GM19397 (cell line): ENCODE measurements around the gene ZBTB45.
"Not testable (repeated sequence)": the region's sequence is repeated elsewhere in the genome, so short reads cannot be mapped to it uniquely, and the experiment has no call there.

Source experiments
- ATAC-seq: cut with Tn5 transposase; IDR thresholded peaks from one replicate; pipeline ENCODE4 v1.9.1; 2021; ENCODE audit warnings: mild to moderate bottlenecking, moderate library complexity; ENCODE audit not compliant: unreplicated experiment

ZBTB45 gene

DNA sequence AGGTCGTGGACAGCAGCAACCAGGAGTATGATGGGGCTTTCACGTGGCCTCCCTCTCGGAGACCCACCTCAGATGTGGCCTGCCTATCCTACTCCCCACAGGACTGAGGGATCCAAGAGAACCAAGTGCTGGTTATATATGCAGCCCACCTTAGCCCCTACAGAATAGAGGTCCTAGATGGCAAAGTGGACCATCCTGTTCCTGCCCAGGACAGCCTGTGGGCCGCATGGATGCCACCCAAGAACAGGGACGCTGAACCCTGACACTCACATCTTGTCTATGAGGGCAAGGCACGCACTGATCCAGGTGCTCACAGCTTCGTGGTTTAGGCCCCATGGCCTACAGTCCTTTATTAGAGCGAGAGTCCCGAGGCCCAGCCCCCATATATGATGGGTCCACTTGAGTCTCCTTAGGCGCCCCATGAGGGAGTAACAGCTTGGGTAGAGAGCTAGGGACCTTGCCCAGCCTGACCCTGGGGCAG, 6.4 kb downstream of the ZBTB45 start:
- peak; percentile 2 for ATAC-seq

DNA sequence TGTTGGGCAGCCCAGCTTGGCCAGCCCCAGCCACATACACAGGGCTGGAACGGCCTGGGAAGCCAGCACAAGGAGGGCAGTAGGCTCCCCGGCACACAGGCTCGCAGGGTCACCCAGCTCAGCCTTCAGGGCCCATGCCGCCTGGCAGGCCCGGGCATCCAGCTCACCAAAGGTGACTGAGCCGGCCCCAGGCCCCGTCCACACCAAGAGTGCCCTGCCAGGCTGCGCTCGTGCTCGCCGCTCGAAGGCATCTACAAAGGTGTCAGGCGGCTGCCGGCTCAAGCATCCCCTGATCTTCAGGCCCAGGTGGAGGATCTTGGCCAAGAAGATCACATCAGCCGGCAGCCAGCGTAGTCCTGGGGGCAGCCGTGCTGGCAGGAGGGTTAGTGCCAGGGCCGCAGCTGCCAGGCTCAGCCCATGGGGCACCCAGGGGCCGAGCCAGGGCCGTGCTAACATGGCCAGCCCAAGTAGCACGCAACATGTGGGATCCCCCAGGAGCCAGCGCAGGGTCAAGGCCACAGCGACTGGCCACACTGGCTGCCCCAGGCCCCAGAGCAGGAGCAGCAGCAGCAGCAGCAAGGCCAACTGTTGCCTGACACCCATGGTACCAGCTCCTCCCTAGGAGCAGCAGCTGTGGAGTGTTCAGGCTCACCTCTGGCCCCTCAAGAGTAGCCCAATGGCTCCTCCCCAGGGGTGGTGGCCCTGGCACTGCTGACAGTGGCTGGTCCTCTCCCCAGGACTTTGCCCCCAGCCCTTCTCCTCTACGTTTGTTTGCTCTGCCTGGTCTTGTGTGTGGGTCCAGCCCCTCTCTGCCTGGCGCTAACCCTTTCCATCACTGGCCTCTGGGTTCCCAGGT, 8.0 kb downstream of the ZBTB45 start, which contains the start of gene SLC27A5:
Gene SLC27A5 (minus strand): TSS at position 640 of the 856 bp plus-strand sequence. CDS start 37 bp downstream, at position 603.
- ATAC-seq = no peak

DNA sequence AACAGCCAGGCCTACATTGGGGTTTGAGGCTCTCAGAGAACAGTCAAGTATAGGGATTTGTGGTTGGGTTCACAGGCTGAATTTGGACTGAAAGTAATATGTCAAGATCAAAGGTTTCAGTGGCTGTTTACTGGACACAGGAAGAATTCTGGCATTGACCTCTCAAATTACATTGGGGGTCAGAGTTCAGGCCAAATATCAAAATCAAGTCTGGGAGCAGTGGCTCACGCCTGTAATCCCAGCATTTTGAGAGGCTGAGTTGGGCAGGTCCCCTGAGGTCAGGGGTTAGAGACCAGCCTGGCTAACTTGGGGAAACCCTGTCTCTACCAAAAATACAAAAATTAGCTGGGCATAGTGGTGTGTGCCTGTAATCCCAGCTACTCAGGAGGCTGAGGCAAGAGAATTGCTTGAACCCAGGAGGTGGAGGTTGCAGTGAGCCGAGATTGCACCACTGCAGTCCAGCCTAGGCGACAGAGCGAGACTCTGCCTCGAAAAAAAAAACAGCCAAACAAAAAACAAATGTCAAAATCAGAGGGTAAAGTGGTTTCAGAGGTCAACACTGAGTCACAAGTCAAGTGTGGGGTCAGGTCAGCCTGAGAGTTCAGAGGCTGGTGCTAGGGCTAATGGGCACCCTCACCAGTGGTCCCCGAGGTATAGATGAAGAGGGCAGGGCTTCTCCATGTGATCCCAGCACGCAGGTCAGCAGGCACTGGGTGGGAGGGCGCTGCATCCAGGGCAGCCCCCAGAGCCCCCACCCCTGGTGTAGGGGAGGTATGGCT, 9.3 kb downstream of the ZBTB45 start:
- no peak for ATAC-seq

DNA sequence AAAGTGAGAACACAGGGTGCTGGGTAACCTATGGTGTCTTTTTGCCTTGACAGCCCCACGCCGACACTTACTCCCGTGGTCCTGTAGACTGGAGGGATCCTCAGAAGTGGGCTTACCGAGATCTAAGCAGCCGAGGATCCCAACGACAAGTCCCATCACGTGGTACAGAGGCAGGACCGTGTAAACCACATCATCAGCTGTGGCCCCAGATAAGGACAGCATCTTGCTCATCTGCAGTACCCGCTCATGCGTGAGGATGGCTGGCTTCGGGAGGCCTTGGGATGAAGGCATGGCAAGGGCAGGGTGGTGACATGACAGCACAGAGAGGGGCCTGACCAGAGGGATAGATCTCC, 9.9 kb downstream of the ZBTB45 start:
- ATAC-seq = no peak

DNA sequence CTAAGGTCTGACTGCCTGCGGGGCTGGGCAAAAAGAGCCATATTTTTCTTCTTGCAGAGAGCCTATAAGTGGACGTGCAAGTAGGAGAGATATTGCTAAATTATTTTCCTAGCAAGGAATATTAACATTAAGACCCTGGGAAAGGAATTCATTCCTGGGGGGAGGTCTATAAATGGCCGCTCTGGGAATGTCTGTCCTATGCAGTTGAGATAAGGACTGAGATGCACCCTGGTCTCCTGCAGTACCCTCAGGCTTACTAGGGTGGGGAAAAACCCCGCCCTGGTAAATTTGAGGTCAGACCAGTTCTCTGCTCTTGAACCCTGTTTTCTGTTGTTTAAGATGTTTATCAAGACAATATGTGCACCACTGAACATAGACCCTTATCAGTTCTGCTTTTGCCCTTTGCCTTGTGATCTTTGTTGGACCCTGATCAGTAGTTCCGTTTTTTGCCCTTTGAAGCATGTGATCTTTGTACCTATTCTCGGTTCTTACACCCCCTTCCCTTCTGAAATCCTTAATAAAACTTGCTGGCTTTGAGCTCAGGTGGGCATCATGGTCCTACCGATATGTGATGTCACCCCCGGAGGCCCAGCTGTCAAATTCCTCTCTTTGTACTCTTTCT, 11.9 kb downstream of the ZBTB45 start:
- not testable (repeated sequence) for ATAC-seq

GRCh38 chr19:58500242-58500641, 19.4 kb downstream of the ZBTB45 start:
- ATAC-seq = no peak

DNA sequence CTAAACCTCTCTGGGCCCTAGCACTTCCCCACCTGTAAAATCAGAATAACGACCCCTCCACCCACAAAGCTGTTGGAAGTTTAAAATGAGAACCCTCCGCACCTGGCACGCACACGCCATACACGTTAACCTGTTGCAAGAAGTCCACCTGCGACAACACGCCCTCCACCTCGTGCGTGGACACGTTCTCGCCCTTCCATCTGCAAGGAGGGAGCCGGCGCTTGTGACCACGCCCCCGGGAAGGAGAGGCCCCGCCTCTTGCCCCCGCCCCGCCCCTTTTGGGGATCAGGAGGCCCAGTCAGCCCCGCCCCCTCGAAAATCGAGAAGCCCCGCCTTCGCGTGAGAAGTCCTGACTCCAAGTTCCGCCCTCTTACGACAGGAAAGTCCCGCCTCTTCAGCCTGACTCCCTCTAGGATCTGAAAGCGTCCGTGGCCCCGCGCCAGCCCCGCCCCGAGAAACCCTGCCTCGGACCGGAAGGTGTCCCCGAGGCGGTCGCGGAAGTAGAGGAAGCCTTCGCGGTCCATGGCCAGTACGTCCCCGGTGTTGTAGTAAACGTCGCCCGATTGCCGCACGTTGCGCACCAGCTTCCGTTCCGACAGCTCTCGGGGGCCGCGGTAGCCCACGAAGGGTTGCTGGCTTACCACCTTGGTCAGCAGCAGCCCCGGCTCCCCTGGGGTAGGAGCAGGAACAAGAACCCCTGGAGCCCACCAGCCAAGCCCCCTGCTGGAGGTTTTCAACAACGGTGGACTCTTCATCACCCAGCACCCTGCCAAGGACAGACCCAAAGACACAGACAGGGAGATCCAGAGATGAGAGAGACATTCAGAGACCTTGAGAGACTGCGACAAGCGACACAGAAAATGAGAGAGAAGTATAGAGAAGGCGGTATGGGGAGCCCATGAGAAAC, 20.3 kb downstream of the ZBTB45 start:
- peak; percentile 92 for ATAC-seq

DNA sequence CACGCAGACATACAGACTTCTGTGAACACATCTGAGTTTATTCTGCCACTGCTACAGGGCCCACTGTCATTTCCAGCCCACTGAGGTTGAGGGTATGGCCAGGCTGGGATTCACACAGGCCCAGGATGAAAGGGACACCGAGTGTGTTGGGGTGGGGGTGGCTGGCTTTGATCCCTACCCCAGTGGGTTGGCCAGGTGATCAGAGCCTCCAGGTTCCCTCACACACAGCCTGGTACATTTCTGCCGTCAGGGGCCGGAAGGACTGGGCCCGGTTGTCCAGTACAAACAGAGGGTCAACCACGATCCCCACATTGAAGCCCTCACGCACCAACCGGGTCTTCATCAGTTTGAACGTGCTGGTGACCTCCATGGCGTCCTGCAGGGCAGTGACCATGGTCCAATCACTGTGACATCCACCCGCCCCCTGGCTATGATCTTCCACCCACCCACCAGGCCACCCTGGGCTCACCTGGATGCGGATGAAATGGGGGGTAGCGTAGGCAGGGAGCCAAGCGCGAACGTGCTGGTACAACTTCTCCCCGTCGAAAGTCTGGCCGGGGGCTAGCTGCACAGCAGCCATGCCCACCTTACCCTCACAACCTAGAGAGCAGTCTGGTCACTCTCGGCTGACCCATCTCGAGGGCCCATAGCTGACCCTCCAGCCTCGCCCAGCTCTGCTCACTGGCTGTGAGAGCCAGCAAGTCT, 21.1 kb downstream of the ZBTB45 start:
- no peak for ATAC-seq

DNA sequence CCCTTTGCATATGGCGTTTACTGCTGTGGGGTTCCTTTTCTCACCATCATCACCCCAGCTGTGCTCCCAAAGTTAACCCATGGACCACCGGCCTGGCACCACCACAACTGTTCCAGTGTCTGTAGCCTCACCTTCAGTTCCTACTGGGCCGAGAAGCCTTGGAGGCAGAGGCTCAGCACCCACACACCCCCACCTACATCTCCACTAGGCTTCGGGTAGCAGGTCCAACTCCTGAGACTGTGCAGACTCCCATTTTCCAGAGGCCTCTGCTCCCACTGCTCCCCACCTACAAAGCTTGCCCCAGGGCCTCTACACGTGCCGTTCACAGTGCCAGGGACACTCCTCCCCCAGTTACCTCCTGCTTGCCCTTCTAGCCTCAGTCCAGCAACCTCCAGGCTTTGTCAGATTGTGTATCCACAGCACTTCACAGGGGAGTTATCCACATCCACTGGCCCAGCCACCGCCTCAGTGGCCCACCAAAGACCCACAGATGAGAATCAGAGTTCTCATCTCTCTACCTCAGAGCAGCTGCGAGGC, 21.9 kb downstream of the ZBTB45 start:
- no peak for ATAC-seq

- no peak for ATAC-seq
Measured at GRCh38 chr19:58492265-58492664, 27.3 kb downstream of the ZBTB45 start.

GRCh38 chr19:58491393-58491792, 28.2 kb downstream of the ZBTB45 start:
- ATAC-seq = no peak

GRCh38 chr19:58484349-58484748, 35.3 kb downstream of the ZBTB45 start:
- not testable (repeated sequence) for ATAC-seq

- no peak for ATAC-seq
Measured at GRCh38 chr19:58483776-58484175, 35.8 kb downstream of the ZBTB45 start.

DNA sequence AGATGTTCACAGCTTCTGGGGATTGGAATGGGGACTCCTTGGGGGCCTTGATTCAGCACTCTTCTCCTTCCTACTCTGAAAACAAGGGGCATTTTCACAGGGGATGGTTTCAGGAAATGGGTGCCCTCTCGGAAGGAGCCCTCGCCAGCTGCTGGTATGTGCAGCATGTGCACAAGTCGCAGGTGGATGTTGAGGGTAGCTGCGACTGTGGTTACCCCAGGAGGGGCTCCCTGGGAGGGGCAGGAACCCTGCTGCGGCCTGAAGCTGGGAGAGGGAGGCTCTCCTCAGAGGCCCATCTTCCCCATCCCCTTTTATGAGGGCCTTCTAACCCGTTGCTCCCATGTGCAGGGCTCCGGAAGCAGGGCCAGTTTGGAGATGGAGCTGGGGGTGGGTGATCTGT, 37.2 kb downstream of the ZBTB45 start:
- no peak for ATAC-seq

- no peak for ATAC-seq
Measured at GRCh38 chr19:58480831-58481230, 38.8 kb downstream of the ZBTB45 start.

DNA sequence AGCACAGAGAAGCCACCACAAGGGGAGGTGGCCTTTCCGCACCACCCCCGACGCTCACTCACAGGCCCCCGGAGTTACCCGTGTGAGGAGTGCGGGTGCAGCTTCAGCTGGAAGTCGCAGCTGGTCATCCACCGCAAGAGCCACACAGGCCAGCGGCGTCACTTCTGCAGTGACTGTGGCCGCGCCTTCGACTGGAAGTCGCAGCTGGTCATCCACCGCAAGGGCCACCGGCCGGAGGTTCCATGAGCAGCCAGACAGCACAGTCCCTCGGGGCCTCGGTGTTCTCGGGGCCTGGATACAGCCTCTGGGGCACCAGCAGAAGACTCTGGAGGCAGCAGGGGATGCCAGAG, 39.2 kb downstream of the ZBTB45 start:
- ATAC-seq = no peak

GRCh38 chr19:58479736-58480480, 39.7 kb downstream of the ZBTB45 start:
- ATAC-seq = no peak

DNA sequence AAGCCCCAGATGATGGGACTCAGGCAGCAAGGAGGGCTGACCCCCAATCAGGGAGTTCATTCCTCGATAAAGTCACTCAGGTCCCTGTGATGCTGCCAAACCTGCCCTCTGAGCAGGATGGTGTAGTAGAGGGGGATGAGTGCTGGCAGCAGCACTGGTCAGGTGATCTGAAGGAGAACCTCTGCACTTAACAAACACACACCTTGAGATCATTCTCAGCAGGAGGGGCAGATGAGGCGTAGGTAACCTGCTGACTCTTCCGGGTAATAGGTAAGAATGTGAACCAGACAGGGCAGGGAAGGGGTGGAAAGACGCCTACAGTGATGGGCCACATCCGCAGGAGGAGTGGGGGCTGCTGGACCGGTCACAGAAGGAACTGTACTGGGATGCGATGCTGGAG, 40.3 kb downstream of the ZBTB45 start:
- no peak for ATAC-seq

DNA sequence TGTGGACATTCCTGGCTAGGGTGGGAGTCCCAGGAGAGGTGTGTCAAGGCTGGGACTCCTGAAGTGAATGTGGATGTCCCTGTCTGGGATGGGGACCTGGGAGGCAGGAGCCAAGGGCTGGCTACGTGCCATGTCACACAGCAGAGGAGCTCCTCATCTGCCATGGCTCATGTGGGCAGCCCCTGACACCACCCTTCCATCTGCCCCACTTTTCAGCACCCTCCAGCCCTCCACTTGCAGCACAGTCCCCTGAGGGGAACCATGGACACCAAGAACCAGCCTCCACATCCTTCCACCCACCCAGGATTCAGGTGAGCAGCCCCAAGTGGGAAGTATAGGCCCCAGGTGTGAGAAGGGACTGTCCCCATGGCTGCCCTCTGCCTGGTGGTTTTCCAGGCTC, 41.7 kb downstream of the ZBTB45 start:
- no peak for ATAC-seq
